Stimulated activated CD4-positive, alpha-beta T cell treated with anti-CD3 and anti-CD28 coated beads, TNF-alpha, amount 100 ng/mL, for 24 hours (primary cell): Measurements from ENCODE around the gene FAM124B.

Experiments
- DNase-seq, 3 experiments: peaks; one replicate each; pipeline ENCODE4 v3.0.0-alpha.2; 2020; ENCODE audit warnings: low read depth in 3 of 3

FAM124B gene

DNA sequence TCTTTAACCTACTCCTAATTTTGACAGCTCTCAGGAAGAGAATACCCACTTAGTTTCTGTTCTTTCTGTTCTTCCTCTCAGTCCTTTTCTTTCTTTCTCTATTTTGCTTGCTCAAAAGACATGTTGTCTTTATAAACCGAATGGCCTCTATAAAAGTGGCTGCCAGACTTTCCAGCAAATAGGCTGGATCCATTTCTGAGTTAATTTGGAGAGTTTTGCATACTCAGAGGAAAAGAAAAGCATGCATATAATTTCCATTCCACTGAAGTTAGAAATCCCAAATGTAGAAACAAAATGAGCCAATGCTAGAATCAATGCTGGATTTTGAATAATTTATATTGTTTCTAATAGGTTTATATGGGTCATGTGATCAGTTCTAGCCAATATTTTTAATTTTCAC, 65.9 kb downstream of the FAM124B start:
- DNase-seq: no peak

DNA sequence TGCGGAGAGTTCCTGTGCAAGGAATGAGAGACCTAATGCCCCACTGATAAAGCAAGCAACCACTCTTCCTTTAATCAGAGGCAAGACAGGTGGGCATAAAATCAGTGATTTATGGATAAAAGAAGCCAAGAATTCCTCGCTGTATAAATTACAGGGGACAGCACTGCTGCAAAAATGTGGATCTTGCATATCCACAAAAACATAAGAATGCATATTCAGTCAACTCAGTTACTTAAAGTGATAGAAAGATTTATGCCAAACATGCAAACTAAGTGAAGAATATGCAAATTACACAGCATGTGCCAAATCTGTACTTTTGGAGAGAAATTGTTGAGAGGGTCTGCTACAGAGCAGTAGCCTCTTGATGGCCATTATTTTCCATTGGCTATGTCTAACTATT, 67.2 kb downstream of the FAM124B start:
- no peak for DNase-seq

DNA sequence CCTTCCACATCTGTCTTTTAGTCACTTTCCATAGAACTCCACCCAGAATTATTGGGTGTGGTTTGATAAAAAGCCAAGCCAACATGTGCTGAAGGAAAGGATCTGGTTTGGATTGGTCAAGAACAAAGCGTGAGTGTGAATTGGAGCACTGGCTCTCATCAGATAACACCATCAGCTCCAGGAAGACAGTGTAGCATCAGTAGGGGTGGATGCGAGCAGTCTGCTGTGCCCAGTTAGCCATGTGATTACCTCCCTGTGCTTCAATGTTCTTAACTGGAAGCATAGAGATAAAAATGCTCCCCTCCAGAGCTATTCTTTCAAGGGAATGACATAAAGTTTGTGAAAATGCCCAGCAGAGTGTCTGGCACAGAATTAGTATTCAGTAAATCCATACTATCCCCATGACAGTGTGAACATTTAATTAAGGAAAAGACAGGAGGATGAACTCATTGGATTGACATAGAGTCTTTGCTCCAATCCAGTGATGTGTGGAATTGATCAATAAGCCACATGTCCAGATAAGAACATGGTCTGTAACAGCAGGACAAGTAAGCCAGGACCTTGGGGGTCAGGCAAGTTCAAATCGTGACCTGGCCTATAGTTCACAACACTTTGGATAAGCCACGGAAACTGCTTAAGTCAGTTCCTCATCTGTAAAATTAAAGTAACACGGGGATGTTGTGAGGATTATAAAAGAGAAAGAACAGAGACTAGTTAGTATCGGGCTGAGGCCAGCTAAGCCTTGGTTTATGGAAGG, 68.0 kb downstream of the FAM124B start:
- no peak for DNase-seq

- no peak for DNase-seq
Observed at GRCh38 chr2:224331698-224332097, 70.2 kb downstream of the FAM124B start.

GRCh38 chr2:224328798-224329197, 73.1 kb downstream of the FAM124B start:
- DNase-seq: no peak
